ENCODE data around the gene AUTS2. TPM values are rescaled to one million over a fixed set of nuclear protein-coding genes. Genes with fewer than 3 reads are reported as not detected.

AUTS2 gene
- total RNA-seq, 1 experiment from 2014 or later, result 256 TPM

DNA sequence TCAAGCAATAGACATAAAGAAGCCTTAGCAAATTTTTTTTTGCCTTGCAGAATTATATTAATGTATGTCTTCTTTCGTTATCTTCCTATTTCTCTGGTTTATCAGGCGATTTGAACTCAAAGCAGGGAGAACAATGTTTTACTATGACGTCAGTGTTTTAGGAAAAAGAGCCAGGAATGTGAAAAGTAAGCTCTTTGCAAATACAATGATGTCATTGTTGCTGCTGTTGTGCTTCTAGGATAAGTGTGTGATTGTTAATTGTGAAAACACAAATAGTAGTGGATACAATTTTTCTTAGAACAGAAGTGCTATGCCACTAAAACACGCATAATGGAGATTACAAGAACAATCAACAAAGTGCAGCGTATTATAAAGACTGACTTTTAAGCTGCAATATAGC lies 9.5 kb upstream of the AUTS2 start:
- Mint-ChIP-seq H3K4me1 (peaks cover 2 to 5% of the 10 kb centered on the region in 2 experiments; a peak in 3 of 4 replicates), H3K27me3 (ENCODE audit: low read depth) (peaks cover 43% of the 10 kb centered on the region), H3K36me3 (ENCODE audit: insufficient read depth in 1 of 3, low read depth in 3 of 3) (no peaks in the 10 kb centered on the region; a peak in 1 of 7 replicates), H3K27ac (no peak overlapping the region), H3K4me3 (no peak overlapping the region), H3K9me3 (peaks cover 0 to 2% of the 10 kb centered on the region in 2 experiments; a peak in 1 of 5 replicates)
- no peak overlapping the region for H3K23ac ChIP-seq (ENCODE audit: insufficient read length, low read depth, low read length)
- H3K4ac ChIP-seq (ENCODE audit: low read depth, low read length), result no peak overlapping the region
- H2BK12ac ChIP-seq (ENCODE audit: insufficient read length, low read depth, low read length), result no peak overlapping the region
- TF ChIP-seq, protein P1, sequence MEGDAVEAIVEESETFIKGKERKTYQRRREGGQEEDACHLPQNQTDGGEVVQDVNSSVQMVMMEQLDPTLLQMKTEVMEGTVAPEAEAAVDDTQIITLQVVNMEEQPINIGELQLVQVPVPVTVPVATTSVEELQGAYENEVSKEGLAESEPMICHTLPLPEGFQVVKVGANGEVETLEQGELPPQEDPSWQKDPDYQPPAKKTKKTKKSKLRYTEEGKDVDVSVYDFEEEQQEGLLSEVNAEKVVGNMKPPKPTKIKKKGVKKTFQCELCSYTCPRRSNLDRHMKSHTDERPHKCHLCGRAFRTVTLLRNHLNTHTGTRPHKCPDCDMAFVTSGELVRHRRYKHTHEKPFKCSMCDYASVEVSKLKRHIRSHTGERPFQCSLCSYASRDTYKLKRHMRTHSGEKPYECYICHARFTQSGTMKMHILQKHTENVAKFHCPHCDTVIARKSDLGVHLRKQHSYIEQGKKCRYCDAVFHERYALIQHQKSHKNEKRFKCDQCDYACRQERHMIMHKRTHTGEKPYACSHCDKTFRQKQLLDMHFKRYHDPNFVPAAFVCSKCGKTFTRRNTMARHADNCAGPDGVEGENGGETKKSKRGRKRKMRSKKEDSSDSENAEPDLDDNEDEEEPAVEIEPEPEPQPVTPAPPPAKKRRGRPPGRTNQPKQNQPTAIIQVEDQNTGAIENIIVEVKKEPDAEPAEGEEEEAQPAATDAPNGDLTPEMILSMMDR (conservative IDR thresholded peaks at IDR 0.05), result no peak
- no peaks in the 10 kb centered on the region for H3K23me2 ChIP-seq (ENCODE audit: insufficient read length, low read depth, low read length, poor library complexity, severe bottlenecking)
- no peak overlapping the region for H2BK5ac ChIP-seq (ENCODE audit: insufficient read length, low read length)
- H3K79me1 ChIP-seq (ENCODE audit: insufficient read depth, low read depth, low read length, poor library complexity, severe bottlenecking), result no peaks in the 10 kb centered on the region
- no peaks in the 10 kb centered on the region for H3K27me3 ChIP-seq (ENCODE audit: insufficient read depth, low read length)
- H4K8ac ChIP-seq (replicated peaks; ENCODE audit: insufficient read length, low read depth, low read length), result no peak overlapping the region
- no peak overlapping the region for H3T11ph ChIP-seq (ENCODE audit: low read length)
- H3K18ac ChIP-seq (ENCODE audit: insufficient read length, low read depth, low read length), result no peak overlapping the region
- H2BK15ac ChIP-seq (ENCODE audit: low read depth, low read length), result no peak overlapping the region
- H3K14ac ChIP-seq (ENCODE audit: insufficient read depth, low read length), result no peak overlapping the region
- no peak overlapping the region for H3K9ac ChIP-seq (ENCODE audit: extremely low read depth, insufficient read length, low read length)
- no peak overlapping the region for H2AK5ac ChIP-seq (ENCODE audit: insufficient read length, low read length)
- H2AFZ ChIP-seq (ENCODE audit: low read length), result no peak overlapping the region
- H3K79me2 ChIP-seq (ENCODE audit: insufficient read depth, low read length), result no peaks in the 10 kb centered on the region
- no peak overlapping the region for H4K5ac ChIP-seq (ENCODE audit: insufficient read length, low read depth, low read length)
- no peak overlapping the region for H3K56ac ChIP-seq (ENCODE audit: insufficient read length, low read depth, low read length)
- no peak overlapping the region for H4K91ac ChIP-seq (ENCODE audit: insufficient read length, low read depth, low read length)
- no peak overlapping the region for H2BK20ac ChIP-seq (ENCODE audit: low read depth, low read length, poor library complexity, severe bottlenecking)
- H4K20me1 ChIP-seq (ENCODE audit: control insufficient read depth, insufficient read depth, insufficient read length), result no peaks in the 10 kb centered on the region
- H3K4me2 ChIP-seq (ENCODE audit: insufficient read depth, insufficient read length, low read length), result no peak overlapping the region
- WGBS (ENCODE audit: extremely low coverage, insufficient read length, low lambda C conversion rate), result no CpG with 5 or more reads among the region's 5 CpGs
- H3K9me3 ChIP-seq (ENCODE audit: control insufficient read depth, low read depth, low read length), result no peaks in the 10 kb centered on the region
- H3K27ac ChIP-seq (ENCODE audit: insufficient read length, low read depth, low read length), result no peak overlapping the region
- no peaks in the 10 kb centered on the region for H3K4me1 ChIP-seq (ENCODE audit: insufficient read depth, low read length)
- H2BK120ac ChIP-seq (ENCODE audit: low read depth, low read length, poor library complexity, severe bottlenecking), result no peak overlapping the region
- DNase-seq, result no peak

All from H9 (cell line).